ENCODE results near the gene ABHD16B. TPM values are rescaled to one million over a fixed set of nuclear protein-coding genes. Genes with fewer than 3 reads are reported as not detected.

ABHD16B gene
- total and polyA plus RNA-seq, 2 of the 13 experiments (the other 11 are each of a cell fraction or from before 2014, with no cell fraction given) = not detected

GRCh38 chr20:63828124-63828523, 33.2 kb upstream of the ABHD16B start:
- Histone ChIP-seq H3K27ac (ENCODE audit: extremely low read length, insufficient read depth, low read length) (no peak overlapping the region), H3K4me2 (ENCODE audit: low read depth, low read length) (no peak overlapping the region), H3K36me3 (replicated peaks in 1 of 2; ENCODE audit: control insufficient read depth in 1 of 2, insufficient read depth in 2 of 2, low read length in 2 of 2) (no peaks in the 10 kb centered on the region), H3K4me1 (ENCODE audit: insufficient read depth, low read length) (peaks cover 50% of the 10 kb centered on the region), H3K27me3 (ENCODE audit: control insufficient read depth in 1 of 2, insufficient read depth in 2 of 2, low read length in 2 of 2) (peaks cover 8 to 27% of the 10 kb centered on the region in 2 experiments), H4K20me1 (ENCODE audit: insufficient read depth, low read length) (peaks cover 7% of the 10 kb centered on the region; the same call in 1 of the 2 replicates), H2AFZ (ENCODE audit: low read length) (no peak overlapping the region), H3K79me2 (ENCODE audit: insufficient read depth, low read length) (no peaks in the 10 kb centered on the region), H3K9me3 (ENCODE audit: low read length) (no peaks in the 10 kb centered on the region), H3K4me3 (replicated peaks in 1 of 3; ENCODE audit: insufficient read depth in 1 of 3, low read depth in 2 of 3, low read length in 3 of 3) (no peak overlapping the region), H3K9ac (ENCODE audit: insufficient read depth, low read depth, low read length) (no peak overlapping the region)
- in situ Hi-C loops (cut with HindIII; ENCODE audit: extremely low pct_ligation_motif_present, low pct_unique_long_range_greater_than_20kb) (no loop called here), intact Hi-C loops (cut with micrococcal nuclease; ENCODE audit: unreplicated experiment) (no loop called here)
- ATAC-seq = no peak
- BruUV-seq (replicated peaks) = no TSS peak
- WGBS (ENCODE audit: low lambda C conversion rate) = 97% methylated on average over 8 of the region's 8 CpGs
- ChIA-PET CTCF (ENCODE audit: low intra/inter-chr PET ratio, low total read pairs) (no interaction called here), POLR2A (no interaction called here)
- TF ChIP-seq, protein P1, sequence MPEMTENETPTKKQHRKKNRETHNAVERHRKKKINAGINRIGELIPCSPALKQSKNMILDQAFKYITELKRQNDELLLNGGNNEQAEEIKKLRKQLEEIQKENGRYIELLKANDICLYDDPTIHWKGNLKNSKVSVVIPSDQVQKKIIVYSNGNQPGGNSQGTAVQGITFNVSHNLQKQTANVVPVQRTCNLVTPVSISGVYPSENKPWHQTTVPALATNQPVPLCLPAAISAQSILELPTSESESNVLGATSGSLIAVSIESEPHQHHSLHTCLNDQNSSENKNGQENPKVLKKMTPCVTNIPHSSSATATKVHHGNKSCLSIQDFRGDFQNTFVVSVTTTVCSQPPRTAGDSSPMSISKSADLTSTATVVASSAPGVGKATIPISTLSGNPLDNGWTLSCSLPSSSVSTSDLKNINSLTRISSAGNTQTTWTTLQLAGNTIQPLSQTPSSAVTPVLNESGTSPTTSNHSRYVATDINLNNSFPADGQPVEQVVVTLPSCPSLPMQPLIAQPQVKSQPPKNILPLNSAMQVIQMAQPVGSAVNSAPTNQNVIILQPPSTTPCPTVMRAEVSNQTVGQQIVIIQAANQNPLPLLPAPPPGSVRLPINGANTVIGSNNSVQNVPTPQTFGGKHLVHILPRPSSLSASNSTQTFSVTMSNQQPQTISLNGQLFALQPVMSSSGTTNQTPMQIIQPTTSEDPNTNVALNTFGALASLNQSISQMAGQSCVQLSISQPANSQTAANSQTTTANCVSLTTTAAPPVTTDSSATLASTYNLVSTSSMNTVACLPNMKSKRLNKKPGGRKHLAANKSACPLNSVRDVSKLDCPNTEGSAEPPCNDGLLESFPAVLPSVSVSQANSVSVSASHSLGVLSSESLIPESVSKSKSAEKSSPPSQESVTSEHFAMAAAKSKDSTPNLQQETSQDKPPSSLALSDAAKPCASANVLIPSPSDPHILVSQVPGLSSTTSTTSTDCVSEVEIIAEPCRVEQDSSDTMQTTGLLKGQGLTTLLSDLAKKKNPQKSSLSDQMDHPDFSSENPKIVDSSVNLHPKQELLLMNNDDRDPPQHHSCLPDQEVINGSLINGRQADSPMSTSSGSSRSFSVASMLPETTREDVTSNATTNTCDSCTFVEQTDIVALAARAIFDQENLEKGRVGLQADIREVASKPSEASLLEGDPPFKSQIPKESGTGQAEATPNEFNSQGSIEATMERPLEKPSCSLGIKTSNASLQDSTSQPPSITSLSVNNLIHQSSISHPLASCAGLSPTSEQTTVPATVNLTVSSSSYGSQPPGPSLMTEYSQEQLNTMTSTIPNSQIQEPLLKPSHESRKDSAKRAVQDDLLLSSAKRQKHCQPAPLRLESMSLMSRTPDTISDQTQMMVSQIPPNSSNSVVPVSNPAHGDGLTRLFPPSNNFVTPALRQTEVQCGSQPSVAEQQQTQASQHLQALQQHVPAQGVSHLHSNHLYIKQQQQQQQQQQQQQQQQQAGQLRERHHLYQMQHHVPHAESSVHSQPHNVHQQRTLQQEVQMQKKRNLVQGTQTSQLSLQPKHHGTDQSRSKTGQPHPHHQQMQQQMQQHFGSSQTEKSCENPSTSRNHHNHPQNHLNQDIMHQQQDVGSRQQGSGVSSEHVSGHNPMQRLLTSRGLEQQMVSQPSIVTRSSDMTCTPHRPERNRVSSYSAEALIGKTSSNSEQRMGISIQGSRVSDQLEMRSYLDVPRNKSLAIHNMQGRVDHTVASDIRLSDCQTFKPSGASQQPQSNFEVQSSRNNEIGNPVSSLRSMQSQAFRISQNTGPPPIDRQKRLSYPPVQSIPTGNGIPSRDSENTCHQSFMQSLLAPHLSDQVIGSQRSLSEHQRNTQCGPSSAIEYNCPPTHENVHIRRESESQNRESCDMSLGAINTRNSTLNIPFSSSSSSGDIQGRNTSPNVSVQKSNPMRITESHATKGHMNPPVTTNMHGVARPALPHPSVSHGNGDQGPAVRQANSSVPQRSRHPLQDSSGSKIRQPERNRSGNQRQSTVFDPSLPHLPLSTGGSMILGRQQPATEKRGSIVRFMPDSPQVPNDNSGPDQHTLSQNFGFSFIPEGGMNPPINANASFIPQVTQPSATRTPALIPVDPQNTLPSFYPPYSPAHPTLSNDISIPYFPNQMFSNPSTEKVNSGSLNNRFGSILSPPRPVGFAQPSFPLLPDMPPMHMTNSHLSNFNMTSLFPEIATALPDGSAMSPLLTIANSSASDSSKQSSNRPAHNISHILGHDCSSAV (CRISPR knock-in tag; IDR thresholded peaks at IDR 0.05; ENCODE audit: borderline replicate concordance) = no peak
- TF ChIP-seq RBM39 (IDR thresholded peaks at IDR 0.05; ENCODE audit: low read depth, low read length, poor library complexity, severe bottlenecking) = peak; percentile 12
- no peak for FAIRE-seq
- DNase-seq (ENCODE audit: low spot score) = no peak

Data from HepG2 (cell line).